Prostate gland (tissue), 2 donors: ENCODE measurements around the gene ZNF488. TPM values are rescaled to one million over a fixed set of nuclear protein-coding genes. Genes with fewer than 3 reads are reported as not detected.

Source experiments
- DNase-seq: peaks from one replicate; pipeline ENCODE4 v3.0.0-alpha.2; 2019; ENCODE audit warnings: low spot score
- H3K27ac ChIP-seq, 2 donors: fragments of 200-600 bp; sonication (generic); 2 replicates each; pipeline ENCODE4 v1.5.1; 2017 to 2019
- H3K27me3 ChIP-seq: fragments of 200-600 bp; sonication (generic); replicated peaks from 2 replicates; pipeline ENCODE4 v1.5.1; 2019; ENCODE audit not compliant: insufficient read depth
- H3K36me3 ChIP-seq, 2 donors: fragments of 200-600 bp; sonication (generic); 1 replicate in 1 of 2; 2 replicates in 1 of 2; pipeline versions ENCODE4 v1.5.1 to v1.8.1; 2017 to 2019
- H3K4me1 ChIP-seq: fragments of 200-600 bp; sonication (generic); replicated peaks from 2 replicates; pipeline ENCODE4 v1.5.1; 2019
- H3K4me3 ChIP-seq, 2 donors: fragments of 200-600 bp; sonication (generic); 2 replicates each; pipeline ENCODE4 v1.5.1; 2017 to 2019
- H3K9me3 ChIP-seq: fragments of 200-600 bp; sonication (generic); 2 replicates; pipeline ENCODE4 v1.5.1; 2017
- CTCF ChIP-seq, 4 experiments: fragments of 200-600 bp in 2 of 4; fragments of 450-650 bp in 2 of 4; sonication (generic) in 2 of 4; IDR thresholded peaks; 1 replicate in 3 of 4; 2 replicates in 1 of 4; pipeline ENCODE4 v1.5.1; 2016 to 2019; ENCODE audit warnings: antibody characterized with exemption in 4 of 4, mild to moderate bottlenecking in 2 of 4, moderate library complexity in 2 of 4
- POLR2A ChIP-seq: fragments of 450-650 bp; IDR thresholded peaks from one replicate; pipeline ENCODE4 v1.6.1; 2016; ENCODE audit warnings: antibody characterized with exemption, mild to moderate bottlenecking
- POLR2AphosphoS5 ChIP-seq: sonication (generic); formaldehyde crosslinking; IDR thresholded peaks from one replicate; pipeline ENCODE4 v1.6.1; 2017; ENCODE audit warnings: antibody characterized with exemption
- WGBS: methylation state at CpG from one replicate; pipeline ENCODE4 v1.1.5; 2018; 5-methylcytosine and 5-hydroxymethylcytosine counted together
- intact Hi-C: fragments of 100-400 bp; cut with DNase I; formaldehyde crosslinking; loops from one replicate; pipeline ENCODE4 v1.14.2; 2022
- total RNA-seq, 2 donors: library from RNA; depleted of rRNA; stranded (reverse); fragments of >200 nt; gene quantifications; one replicate each; pipeline ENCODE4 v1.1.0, GENCODE V29; 2016

ZNF488 gene
- total RNA-seq, 2 donors from 2014 or later, result 1.5 to 1.9 TPM

- Histone ChIP-seq H3K4me3 (no peak overlapping the region), H3K36me3 (no peaks in the 10 kb centered on the region), H3K4me1 (no peaks in the 10 kb centered on the region), H3K27me3 (no peaks in the 10 kb centered on the region), H3K27ac (no peak overlapping the region), H3K9me3 (no peaks in the 10 kb centered on the region)
- WGBS, result 96% methylated on average over 6 of the region's 6 CpGs
- TF ChIP-seq CTCF (IDR thresholded peaks at IDR 0.05), result no peak
- TF ChIP-seq POLR2AphosphoS5, result no peak
- no peak for TF ChIP-seq POLR2A
- no peak for DNase-seq
- intact Hi-C loops, result no loop called here
Measured at GRCh38 chr10:47372726-47373125, 11.4 kb downstream of the ZNF488 start.

GRCh38 chr10:47371629-47372485 is 12.2 kb downstream of the ZNF488 start:
- H3K4me3 ChIP-seq, result no peak overlapping the region
- H3K9me3 ChIP-seq, result no peaks in the 10 kb centered on the region
- no peaks in the 10 kb centered on the region for H3K27me3 ChIP-seq
- H3K36me3 ChIP-seq, result no peaks in the 10 kb centered on the region
- 86% methylated on average over 7 of the region's 7 CpGs for WGBS
- H3K27ac ChIP-seq, result no peak overlapping the region
- TF ChIP-seq CTCF (IDR thresholded peaks at IDR 0.05) (no peak), POLR2A (no peak), POLR2AphosphoS5 (no peak)
- intact Hi-C loops, result no loop called here
- no peak for DNase-seq
- no peaks in the 10 kb centered on the region for H3K4me1 ChIP-seq

DNA sequence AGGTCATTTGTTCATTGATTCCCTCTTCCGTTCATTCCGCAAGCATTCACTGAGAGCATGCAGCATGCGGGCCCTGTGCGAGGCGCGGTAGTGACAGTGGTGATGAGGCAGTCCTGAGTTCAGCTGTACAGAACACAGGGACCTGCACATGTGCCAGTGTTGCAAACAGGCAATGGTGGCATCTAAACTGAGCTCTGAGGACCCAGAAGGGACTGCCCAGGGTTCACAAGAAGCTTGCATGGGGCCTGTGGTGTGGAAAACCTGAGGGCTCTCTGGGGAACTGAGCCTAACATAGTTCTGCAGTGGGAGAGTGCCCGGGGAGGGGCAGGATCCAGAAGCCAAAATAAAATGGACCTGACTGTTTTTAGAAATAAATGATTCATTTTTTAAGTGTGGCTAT is 13.2 kb downstream of the ZNF488 start:
- WGBS, result 94% methylated on average over 7 of the region's 7 CpGs
- Histone ChIP-seq H3K9me3 (no peaks in the 10 kb centered on the region), H3K4me3 (no peak overlapping the region), H3K27me3 (no peaks in the 10 kb centered on the region), H3K36me3 (no peaks in the 10 kb centered on the region), H3K27ac (no peak overlapping the region), H3K4me1 (no peaks in the 10 kb centered on the region)
- no peak for TF ChIP-seq POLR2AphosphoS5
- no peak for TF ChIP-seq CTCF (IDR thresholded peaks at IDR 0.05)
- TF ChIP-seq POLR2A, result no peak
- intact Hi-C loops, result no loop called here
- DNase-seq, result no peak

- Histone ChIP-seq H3K4me3 (no peak overlapping the region), H3K9me3 (no peaks in the 10 kb centered on the region), H3K27me3 (no peaks in the 10 kb centered on the region), H3K4me1 (no peaks in the 10 kb centered on the region), H3K27ac (no peak overlapping the region), H3K36me3 (no peaks in the 10 kb centered on the region)
- WGBS, result 94% methylated on average over 11 of the region's 11 CpGs
- no peak for DNase-seq
- intact Hi-C loops, result no loop called here
- TF ChIP-seq CTCF (IDR thresholded peaks at IDR 0.05), result no peak
- TF ChIP-seq POLR2A, result no peak
- no peak for TF ChIP-seq POLR2AphosphoS5
Measured at GRCh38 chr10:47370015-47370767, 13.9 kb downstream of the ZNF488 start.
